22Rv1 (cell line): ENCODE measurements around the gene XRCC4.

Experiments
- H3K27ac ChIP-seq: fragments of 450-650 bp; 2 replicates; pipeline ENCODE4 v1.5.1; 2017
- CTCF ChIP-seq: fragments of 450-650 bp; IDR thresholded peaks from 2 replicates; pipeline ENCODE4 v1.5.1; 2017; ENCODE audit warnings: mild to moderate bottlenecking
- ZFX ChIP-seq: fragments of 450-650 bp; IDR thresholded peaks from 2 replicates; pipeline ENCODE4 v1.6.1; 2017; ENCODE audit warnings: antibody characterized with exemption, borderline replicate concordance

Gene XRCC4

GRCh38 chr5:83363886-83364275 lies 286.5 kb downstream of the XRCC4 start:
- no peak overlapping the region for H3K27ac ChIP-seq
- no peak for TF ChIP-seq ZFX
- no peak for TF ChIP-seq CTCF

GRCh38 chr5:83364312-83365299 lies 287.3 kb downstream of the XRCC4 start:
- no peak for TF ChIP-seq CTCF
- TF ChIP-seq ZFX = no peak
- no peak overlapping the region for H3K27ac ChIP-seq

DNA sequence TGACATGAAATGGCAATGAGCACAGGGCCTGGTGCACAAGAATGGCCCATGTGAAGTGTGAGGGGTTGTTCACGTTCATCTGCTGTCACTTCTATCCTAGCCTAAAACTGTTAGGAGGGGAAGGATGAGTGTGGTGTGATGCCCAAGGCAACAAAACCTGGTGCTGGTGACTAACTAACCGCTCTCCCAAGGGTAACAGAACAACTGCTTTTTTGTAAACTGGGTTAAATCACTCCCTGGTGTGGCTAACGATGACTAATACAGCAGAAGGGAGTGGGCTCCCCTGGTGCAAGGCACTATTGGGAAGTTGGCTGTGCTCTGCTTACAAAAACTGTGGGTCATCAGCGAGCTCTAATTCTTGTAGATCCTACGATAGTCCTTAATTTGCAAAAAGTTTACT lies 291.0 kb downstream of the XRCC4 start:
- H3K27ac ChIP-seq = no peak overlapping the region
- TF ChIP-seq CTCF = no peak
- TF ChIP-seq ZFX = no peak

DNA sequence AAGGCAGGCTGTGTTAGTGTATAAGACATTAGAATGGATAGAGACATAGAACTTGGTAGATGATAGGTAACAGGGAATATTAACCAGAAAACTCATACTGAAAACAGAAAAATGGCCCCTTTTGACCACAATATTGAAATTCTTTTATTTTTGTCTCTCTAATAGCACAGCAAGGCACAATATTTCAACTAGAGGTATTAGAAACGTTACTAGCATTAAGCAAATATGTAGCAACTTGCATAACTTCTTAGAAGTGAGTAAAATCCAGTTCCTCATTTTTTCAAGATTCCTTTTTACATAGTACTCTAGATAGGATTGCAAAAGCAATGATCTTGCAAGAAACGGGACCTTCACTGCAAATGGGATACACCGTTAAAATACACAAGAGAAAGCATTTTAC lies 291.5 kb downstream of the XRCC4 start:
- TF ChIP-seq CTCF (no peak), ZFX (no peak)
- H3K27ac ChIP-seq = no peak overlapping the region

- H3K27ac ChIP-seq = no peak overlapping the region
- no peak for TF ChIP-seq ZFX
- no peak for TF ChIP-seq CTCF
Observed at GRCh38 chr5:83370957-83371356, 293.6 kb downstream of the XRCC4 start.

DNA sequence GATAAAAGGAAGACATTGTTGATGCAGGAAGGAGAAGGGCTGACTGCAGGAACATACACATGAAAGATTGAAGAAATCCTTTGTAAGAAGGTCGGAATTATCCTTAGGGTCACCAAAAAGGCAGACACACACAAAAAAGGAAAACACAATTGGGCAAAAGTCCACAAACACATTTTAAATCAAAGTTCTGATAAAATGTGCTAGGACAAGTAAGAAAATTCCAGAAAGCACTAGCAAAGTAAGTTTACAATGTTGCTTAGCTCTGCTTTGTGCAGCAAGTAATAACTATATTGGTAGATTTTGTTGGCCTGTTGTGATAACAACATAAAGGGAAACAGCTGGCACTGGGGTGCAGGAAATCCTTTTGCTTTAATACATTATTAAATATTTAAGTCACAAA lies 294.4 kb downstream of the XRCC4 start:
- no peak for TF ChIP-seq ZFX
- TF ChIP-seq CTCF = no peak

GRCh38 chr5:83374547-83374946 lies 297.2 kb downstream of the XRCC4 start:
- H3K27ac ChIP-seq = no peak overlapping the region
- TF ChIP-seq ZFX (no peak), CTCF (no peak)

More for the DNA sequence above, 294.4 kb downstream of the XRCC4 start:
- no peak overlapping the region for H3K27ac ChIP-seq
